Brain pericyte (primary cell): ENCODE results near the gene BRD3.

ENCODE experiments used
- DNase-seq: peaks from one replicate; pipeline ENCODE4 v3.0.0-alpha.2; 2012; ENCODE audit warnings: low read depth, low spot score

The BRD3 gene

GRCh38 chr9:134066913-134067851, 644 bp downstream of the BRD3 start:
- DNase-seq, result no peak

GRCh38 chr9:134066526-134066912, 1.3 kb downstream of the BRD3 start:
- DNase-seq, result no peak

GRCh38 chr9:134065612-134066419, 2.0 kb downstream of the BRD3 start:
- no peak for DNase-seq

- no peak for DNase-seq
Observed at GRCh38 chr9:134064711-134065110, 3.1 kb downstream of the BRD3 start.

GRCh38 chr9:134063571-134064450, 4.0 kb downstream of the BRD3 start:
- DNase-seq, result no peak

GRCh38 chr9:134063088-134063570, 4.7 kb downstream of the BRD3 start:
- DNase-seq, result no peak

GRCh38 chr9:134062461-134063087, 5.3 kb downstream of the BRD3 start:
- DNase-seq, result no peak

GRCh38 chr9:134061688-134062371, 6.0 kb downstream of the BRD3 start:
- no peak for DNase-seq

- no peak for DNase-seq
Observed at GRCh38 chr9:134061019-134061687, 6.7 kb downstream of the BRD3 start.

- no peak for DNase-seq
Observed at GRCh38 chr9:134060546-134060945, 7.3 kb downstream of the BRD3 start.

- DNase-seq, result no peak
Observed at GRCh38 chr9:134059661-134060395, 8.0 kb downstream of the BRD3 start.

GRCh38 chr9:134059188-134059641, 8.6 kb downstream of the BRD3 start:
- DNase-seq, result no peak

GRCh38 chr9:134058716-134059115, 9.1 kb downstream of the BRD3 start:
- DNase-seq, result no peak

- no peak for DNase-seq
Observed at GRCh38 chr9:134057751-134058701, 9.8 kb downstream of the BRD3 start.

- no peak for DNase-seq
Observed at GRCh38 chr9:134057307-134057657, 10.5 kb downstream of the BRD3 start.

GRCh38 chr9:134056483-134057306, 11.1 kb downstream of the BRD3 start:
- DNase-seq, result no peak

GRCh38 chr9:134055981-134056461, 11.8 kb downstream of the BRD3 start:
- DNase-seq, result no peak
